Erythroblast (primary cell): Measurements from ENCODE around the gene MS4A10.

Experiments
- DNase-seq, 2 experiments: peaks; one replicate each; lab custom pipeline; 2025; lab: John Stamatoyannopoulos, UW
- GATA1 ChIP-seq: IDR thresholded peaks from 2 replicates; pipeline ENCODE4 v1.6.1; 2011; ENCODE audit warnings: low read depth, mild to moderate bottlenecking, control low read depth, low read length, moderate library complexity
- POLR2A ChIP-seq: IDR thresholded peaks from 2 replicates; pipeline ENCODE4 v1.6.1; 2011; ENCODE audit warnings: mild to moderate bottlenecking, low read length

MS4A10 gene

GRCh38 chr11:60774726-60775125 is 10.4 kb upstream of the MS4A10 start:
- TF ChIP-seq POLR2A (no peak), GATA1 (no peak)
- DNase-seq: no peak

DNA sequence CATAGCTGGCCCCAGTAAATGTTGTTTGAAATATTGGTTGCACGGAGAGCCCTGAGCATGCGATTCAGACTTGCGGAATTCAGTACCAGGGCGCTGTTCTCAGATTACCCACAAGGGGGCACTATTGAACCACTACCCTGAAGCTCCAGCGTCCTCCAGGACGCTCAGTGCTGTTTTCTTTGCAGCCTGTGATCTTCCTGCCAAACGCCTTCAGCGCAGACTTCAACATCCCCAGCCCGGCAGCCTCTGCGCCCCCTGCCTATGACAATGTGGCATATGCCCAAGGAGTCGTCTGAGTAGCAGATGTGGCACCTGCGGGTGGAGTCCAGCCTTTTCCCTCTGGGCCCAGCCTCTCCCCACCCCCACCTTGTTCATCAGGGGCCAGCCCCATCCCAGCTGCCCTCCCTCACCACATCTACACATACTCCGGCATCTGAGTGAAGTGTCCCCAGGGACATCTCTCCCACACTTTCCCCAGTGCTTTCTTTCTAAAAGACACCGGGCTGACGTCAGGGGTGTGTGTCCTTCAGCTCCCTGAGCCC is 9.6 kb upstream of the MS4A10 start:
- TF ChIP-seq GATA1: no peak
- no peak for TF ChIP-seq POLR2A

DNA sequence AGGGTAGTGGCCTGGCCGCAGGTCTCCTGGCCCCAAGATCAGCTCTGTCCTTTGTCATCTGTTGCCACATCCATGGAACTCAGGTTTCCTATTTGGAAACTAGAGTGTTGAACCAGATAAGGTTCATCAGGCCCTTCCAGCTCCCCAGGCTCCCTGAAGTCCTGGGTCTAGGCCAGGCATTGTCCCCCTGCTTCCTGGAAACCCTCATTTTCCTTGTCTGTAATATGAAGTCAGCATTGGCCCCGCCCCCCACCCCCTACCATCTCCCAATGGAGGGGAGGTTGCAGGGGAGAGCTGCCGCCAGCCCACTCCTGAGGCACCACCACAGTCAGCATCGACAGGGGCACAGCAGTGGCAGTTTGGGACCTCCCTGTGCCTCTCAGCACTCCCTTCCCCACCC is 9.0 kb upstream of the MS4A10 start:
- DNase-seq: no peak
- TF ChIP-seq GATA1 (no peak), POLR2A (no peak)

More for the DNA sequence above, 9.6 kb upstream of the MS4A10 start:
- peak; percentile 82 to 88 for DNase-seq

DNA sequence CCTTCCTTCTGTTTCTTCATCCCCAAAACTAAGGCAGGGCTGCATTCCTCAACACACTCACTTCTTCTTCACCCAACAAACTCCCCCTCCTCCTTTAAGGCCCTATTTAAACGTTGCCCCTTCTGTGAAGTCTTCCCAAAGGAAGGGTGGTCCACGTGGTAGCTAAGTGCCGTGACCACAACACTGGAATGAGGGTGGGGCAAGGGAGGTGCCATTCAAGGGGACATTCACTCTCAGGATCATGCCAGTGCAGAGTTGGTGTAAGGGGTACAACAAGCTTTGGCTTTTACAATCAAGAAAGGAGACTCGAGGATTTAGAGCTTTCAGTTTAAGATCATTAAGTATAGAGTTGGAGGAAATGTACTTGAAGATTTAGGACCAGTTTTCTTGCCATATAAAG is 8.0 kb upstream of the MS4A10 start:
- no peak for DNase-seq
- TF ChIP-seq GATA1: no peak
- no peak for TF ChIP-seq POLR2A

DNA sequence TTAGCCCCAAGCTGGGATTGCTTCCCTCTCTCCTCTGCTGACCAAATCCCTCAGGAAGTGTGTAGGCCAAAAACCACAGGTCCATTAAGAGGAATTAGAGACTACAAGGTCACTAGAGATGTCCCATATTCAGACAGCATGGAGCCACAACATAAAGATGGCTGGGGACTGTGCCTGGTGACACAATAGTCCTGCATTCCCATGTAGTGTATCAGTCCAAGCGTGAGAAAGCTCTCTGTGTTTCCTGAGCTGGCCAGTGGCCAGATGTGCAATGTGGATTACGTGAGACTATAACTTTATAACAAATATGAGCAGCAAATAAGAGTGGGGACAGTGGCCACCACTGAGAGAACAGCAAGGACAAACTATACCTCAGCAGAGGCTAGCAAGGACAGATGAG is 7.6 kb upstream of the MS4A10 start:
- TF ChIP-seq GATA1 (no peak), POLR2A (no peak)
- DNase-seq: no peak

GRCh38 chr11:60780065-60780464 is 5.1 kb upstream of the MS4A10 start:
- no peak for DNase-seq
- no peak for TF ChIP-seq POLR2A
- TF ChIP-seq GATA1: no peak

GRCh38 chr11:60780774-60781173 is 4.4 kb upstream of the MS4A10 start:
- TF ChIP-seq POLR2A: no peak
- TF ChIP-seq GATA1: no peak

GRCh38 chr11:60781286-60781980 is 3.7 kb upstream of the MS4A10 start:
- no peak for DNase-seq
- TF ChIP-seq POLR2A (no peak), GATA1 (no peak)

More at GRCh38 chr11:60780774-60781173, 4.4 kb upstream of the MS4A10 start:
- DNase-seq: no peak

- no peak for TF ChIP-seq POLR2A
- TF ChIP-seq GATA1: no peak
- no peak for DNase-seq
These were observed 3.2 kb upstream of the MS4A10 start for GRCh38 chr11:60781981-60782316.

DNA sequence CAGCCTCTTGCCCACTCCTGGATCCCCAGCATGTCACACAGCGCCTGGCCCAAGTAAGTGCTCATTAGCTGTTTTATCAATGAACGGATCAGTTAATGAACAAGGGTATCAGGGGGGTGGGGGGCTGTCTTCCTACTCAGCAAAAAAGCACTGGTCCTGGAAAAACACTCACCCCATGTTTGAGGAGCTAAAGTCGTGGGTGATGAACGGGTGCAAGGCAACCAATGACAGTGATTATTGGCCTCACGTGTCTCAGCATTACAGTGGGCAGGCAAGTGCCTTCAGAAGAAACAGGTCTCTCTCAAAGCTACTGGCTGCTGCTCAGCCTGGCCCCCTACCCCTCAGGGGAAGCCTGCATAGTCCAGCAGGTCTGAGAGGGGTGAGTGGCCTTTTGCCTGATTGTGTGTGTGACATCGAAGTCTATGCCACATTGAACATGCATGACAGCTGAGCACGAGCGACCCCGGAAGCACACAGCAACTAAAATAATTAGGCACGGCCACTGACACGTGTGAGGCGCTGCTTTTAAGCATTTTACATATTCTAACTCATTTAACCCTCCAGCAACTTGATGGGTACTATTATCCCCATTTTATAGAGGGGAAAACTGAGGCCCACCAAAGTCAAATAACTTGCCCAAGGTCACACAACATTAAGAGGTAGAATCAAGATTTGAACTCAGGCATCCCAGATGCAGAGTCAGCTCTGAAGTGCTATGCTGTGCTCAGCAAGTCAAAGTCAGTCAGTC is 2.6 kb upstream of the MS4A10 start:
- DNase-seq: no peak
- TF ChIP-seq GATA1 (no peak), POLR2A (no peak)

DNA sequence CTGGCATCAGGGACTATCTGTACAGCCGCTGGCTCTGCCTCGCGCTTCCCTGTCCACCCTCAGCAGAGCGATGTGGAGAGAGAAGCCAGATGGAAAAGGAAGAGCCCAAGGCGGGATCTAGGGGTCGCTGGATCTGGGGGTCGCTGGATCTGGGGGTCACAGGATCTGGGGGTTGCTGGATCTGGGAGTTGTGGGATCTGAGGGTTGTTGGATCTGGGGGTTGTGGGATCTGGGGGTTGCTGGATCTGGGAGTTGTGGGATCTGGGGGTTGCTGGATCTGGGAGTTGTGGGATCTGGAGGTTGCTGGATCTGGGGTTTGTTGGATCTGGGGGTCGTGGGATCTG is 2.0 kb upstream of the MS4A10 start:
- TF ChIP-seq GATA1: no peak
- no peak for TF ChIP-seq POLR2A

DNA sequence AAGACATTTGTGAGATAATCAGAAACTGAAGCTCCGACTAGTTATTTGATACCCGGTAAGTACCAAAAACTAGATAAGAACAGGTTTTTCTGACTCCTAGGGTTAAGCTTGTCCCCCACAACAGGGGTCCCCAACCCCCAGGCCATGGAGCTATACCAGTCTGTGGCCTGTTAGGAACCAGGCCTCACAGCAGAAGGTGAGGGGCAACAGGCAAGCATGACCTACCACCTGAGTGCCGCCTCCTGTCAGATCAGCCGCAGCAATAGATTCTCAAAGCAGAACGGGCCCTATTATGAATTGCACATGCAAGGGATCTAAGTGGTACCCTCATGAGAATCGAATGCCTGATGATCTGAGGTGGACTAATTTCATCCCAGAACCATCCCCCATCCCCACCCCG is 1.2 kb upstream of the MS4A10 start:
- no peak for DNase-seq
- TF ChIP-seq POLR2A (no peak), GATA1 (no peak)

More for the DNA sequence above, 2.0 kb upstream of the MS4A10 start:
- no peak for DNase-seq

DNA sequence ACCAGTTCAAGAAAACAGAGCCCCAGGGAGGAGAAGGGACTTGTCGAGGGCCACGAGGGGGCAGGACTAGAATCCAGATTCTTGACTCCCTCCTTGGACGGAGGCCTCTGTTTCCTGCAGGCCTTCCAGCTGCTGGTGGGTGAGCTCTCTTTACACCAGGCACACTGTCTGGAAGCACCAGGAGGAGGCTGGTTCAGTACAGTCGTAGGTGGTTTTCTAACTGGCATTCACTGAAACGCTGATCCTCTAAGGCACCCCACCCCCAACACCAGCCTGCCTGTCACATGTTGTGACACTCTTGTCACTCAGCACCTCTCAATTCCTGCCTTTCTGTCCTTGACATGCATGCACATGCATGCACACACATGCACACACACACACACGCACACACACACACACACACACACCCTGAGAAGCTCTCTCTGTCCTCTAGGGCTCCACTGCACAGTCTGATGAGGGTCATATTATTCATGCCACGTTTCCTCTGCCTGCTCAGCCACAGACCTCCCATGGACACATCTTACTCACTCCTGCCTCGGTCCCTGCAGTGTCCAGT is 751 bp downstream of the MS4A10 start:
- DNase-seq: no peak

More for the DNA sequence above, 751 bp downstream of the MS4A10 start:
- TF ChIP-seq POLR2A: no peak
- TF ChIP-seq GATA1: no peak
